HepG2 (cell line): Measurements from ENCODE around the gene SLC1A5. TPM values are rescaled to one million over a fixed set of nuclear protein-coding genes. Genes with fewer than 3 reads are reported as not detected.

Source experiments
- CC2D1A ChIP-seq: sonication (generic); formaldehyde crosslinking; IDR thresholded peaks from 2 replicates; pipeline ENCODE4 v1.8.1; 2023; ENCODE audit warnings: mild to moderate bottlenecking, missing genetic modification reagents
- CERS6 ChIP-seq: sonication (generic); formaldehyde crosslinking; IDR thresholded peaks from 2 replicates; pipeline ENCODE4 v1.5.0; 2020; ENCODE audit warnings: missing genetic modification reagents
- EP300 ChIP-seq, 3 experiments: sonication (generic) in 1 of 3; formaldehyde crosslinking in 1 of 3; IDR thresholded peaks; 2 replicates each; pipeline versions ENCODE4 v1.5.1 to v1.6.1; 2011 to 2020; ENCODE audit warnings: low read depth in 2 of 3, low read length in 2 of 3, borderline replicate concordance in 1 of 3, improper control_type of control experiment in 1 of 3, mild to moderate bottlenecking in 1 of 3, missing genetic modification reagents in 1 of 3, moderate library complexity in 1 of 3
- ETV6 ChIP-seq: sonication (generic); formaldehyde crosslinking; conservative IDR thresholded peaks from 2 replicates; pipeline ENCODE4 v1.4.0; 2020; ENCODE audit warnings: missing genetic modification reagents
- FOSL2 ChIP-seq: sonication (generic); formaldehyde crosslinking; IDR thresholded peaks from 2 replicates; pipeline ENCODE4 v1.4.0; 2020; ENCODE audit warnings: missing genetic modification reagents
- GABPB1 ChIP-seq: IDR thresholded peaks from 2 replicates; pipeline ENCODE4 v1.6.1; 2016; ENCODE audit warnings: mild to moderate bottlenecking, missing genetic modification reagents, moderate library complexity, missing compliant biosample characterization
- HNF1B ChIP-seq: sonication (generic); formaldehyde crosslinking; IDR thresholded peaks from 2 replicates; pipeline ENCODE4 v1.5.1; 2020; ENCODE audit warnings: mild to moderate bottlenecking, moderate library complexity, missing genetic modification reagents
- HNRNPL ChIP-seq: fragments of 200-400 bp; formaldehyde crosslinking; IDR thresholded peaks from 2 replicates; pipeline ENCODE4 v1.6.1; 2017; ENCODE audit warnings: mild to moderate bottlenecking, low read depth, low read length
- KLF16 ChIP-seq, 2 experiments: sonication (generic) in 1 of 2; formaldehyde crosslinking in 1 of 2; IDR thresholded peaks; 2 replicates each; pipeline versions ENCODE4 v1.6.1 to v1.8.0; 2016 to 2023; ENCODE audit warnings: missing genetic modification reagents in 2 of 2, missing compliant biosample characterization in 1 of 2
- PHF21A ChIP-seq: sonication (generic); formaldehyde crosslinking; IDR thresholded peaks from 2 replicates; pipeline ENCODE4 v1.5.0; 2020; ENCODE audit warnings: mild to moderate bottlenecking, missing genetic modification reagents
- PTBP1 ChIP-seq: fragments of 200-400 bp; formaldehyde crosslinking; IDR thresholded peaks from 2 replicates; pipeline ENCODE4 v1.6.1; 2018; ENCODE audit warnings: low read length, low read depth; ENCODE audit not compliant: poor library complexity, severe bottlenecking
- RARA ChIP-seq: IDR thresholded peaks from 2 replicates; pipeline ENCODE4 v1.6.1; 2016; ENCODE audit warnings: missing genetic modification reagents, missing compliant biosample characterization
- SALL1 ChIP-seq: sonication (generic); formaldehyde crosslinking; IDR thresholded peaks from 2 replicates; pipeline ENCODE4 v1.8.0; 2022; ENCODE audit warnings: mild to moderate bottlenecking, missing genetic modification reagents
- SPEN ChIP-seq: sonication (generic); formaldehyde crosslinking; IDR thresholded peaks from 2 replicates; pipeline ENCODE4 v1.5.1; 2020; ENCODE audit warnings: low read depth, mild to moderate bottlenecking, missing genetic modification reagents
- ZFY ChIP-seq: sonication (generic); formaldehyde crosslinking; IDR thresholded peaks from 2 replicates; pipeline ENCODE4 v1.4.0; 2020; ENCODE audit warnings: missing genetic modification reagents
- ZMAT3 ChIP-seq: sonication (generic); formaldehyde crosslinking; conservative IDR thresholded peaks from 2 replicates; pipeline ENCODE4 v1.7.0; 2021; ENCODE audit warnings: missing genetic modification reagents
- ZNF703 ChIP-seq: sonication (generic); formaldehyde crosslinking; IDR thresholded peaks from 2 replicates; pipeline ENCODE4 v1.5.1; 2020; ENCODE audit warnings: missing genetic modification reagents, mild to moderate bottlenecking, moderate library complexity, borderline replicate concordance
- ZNF891 ChIP-seq: sonication (generic); formaldehyde crosslinking; IDR thresholded peaks from 2 replicates; pipeline ENCODE4 v1.5.0; 2020; ENCODE audit warnings: mild to moderate bottlenecking, missing genetic modification reagents
- polyA plus RNA-seq, 8 experiments: library from polyadenylated mRNA; depleted of rRNA in 3 of 8; stranded (reverse) in 7 of 8; unstranded in 1 of 8; fragments of >200 nt; fragmentation: Illumina TruSeq in 4 of 8; extraction: Trizol in 4 of 8; gene quantifications; 2 replicates each; pipeline versions ENCODE4 v1.2.1 to v1.2.3, GENCODE V29; 2011 to 2016; ENCODE audit warnings: low read depth in 4 of 8, missing spikeins in 1 of 8, mixed read lengths in 1 of 8; ENCODE audit not compliant: insufficient read depth in 1 of 8
- total RNA-seq, 5 experiments: library from RNA; depleted of rRNA; stranded (reverse); fragments of >200 nt; fragmentation: Illumina TruSeq; extraction: Trizol; gene quantifications; 2 replicates each; pipeline ENCODE4 v1.2.3, GENCODE V29; 2016; ENCODE audit warnings: low read depth in 1 of 5
- TF ChIP-seq, protein P1 (sequence below): sonication (generic); formaldehyde crosslinking; IDR thresholded peaks from 2 replicates; pipeline ENCODE4 v1.4.0; 2020; ENCODE audit warnings: mild to moderate bottlenecking, missing genetic modification reagents
- TF ChIP-seq, protein P2 (sequence below): sonication (generic); formaldehyde crosslinking; IDR thresholded peaks from 2 replicates; pipeline ENCODE4 v1.4.0; 2020; ENCODE audit warnings: mild to moderate bottlenecking, missing genetic modification reagents

Gene SLC1A5
- total and polyA plus RNA-seq, 2 of the 13 experiments (the other 11 are each of a cell fraction or from before 2014, with no cell fraction given), result 120 to 159 TPM

DNA sequence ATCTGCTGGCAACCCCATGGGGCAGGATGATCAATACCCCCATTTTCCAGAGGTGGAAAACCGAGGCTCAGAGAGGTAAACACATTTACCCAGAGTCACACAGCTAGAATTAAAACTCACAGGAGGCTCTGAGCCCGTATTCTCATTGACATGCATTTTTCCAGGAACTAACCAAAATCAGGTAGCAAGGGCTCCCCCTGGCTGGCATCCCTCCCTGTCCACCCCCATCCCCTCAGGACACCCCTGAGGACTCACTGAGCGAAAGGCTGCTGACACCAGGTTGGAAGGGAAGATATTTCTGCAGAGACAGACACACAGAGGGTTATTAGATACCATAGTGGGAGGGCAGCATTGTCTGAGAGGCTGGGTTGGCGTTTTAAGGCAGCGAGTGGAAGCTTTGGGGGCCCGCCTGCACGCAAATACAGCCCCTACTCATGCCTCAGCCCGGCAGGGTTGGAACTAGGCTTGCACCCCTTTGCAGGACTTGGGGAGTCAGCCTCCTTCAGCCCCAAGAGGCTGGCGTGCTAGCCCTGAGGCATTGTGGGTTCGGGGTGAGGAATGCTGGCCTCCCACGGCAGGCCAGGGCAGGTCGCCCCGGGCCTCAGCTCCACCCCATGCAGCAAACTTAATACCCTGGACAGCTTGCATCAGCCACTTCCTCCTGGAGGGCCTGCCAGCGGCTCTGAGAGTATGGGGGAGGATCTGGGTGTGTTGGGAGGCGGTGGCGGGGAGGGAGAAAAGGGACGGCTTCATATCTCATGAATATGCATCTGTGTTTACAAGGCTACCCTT lies 3.9 kb downstream of the SLC1A5 start (continued):
- TF ChIP-seq ZMAT3, result peak; percentile 55; the same call in 1 of the 2 replicates
- TF ChIP-seq, protein P1, sequence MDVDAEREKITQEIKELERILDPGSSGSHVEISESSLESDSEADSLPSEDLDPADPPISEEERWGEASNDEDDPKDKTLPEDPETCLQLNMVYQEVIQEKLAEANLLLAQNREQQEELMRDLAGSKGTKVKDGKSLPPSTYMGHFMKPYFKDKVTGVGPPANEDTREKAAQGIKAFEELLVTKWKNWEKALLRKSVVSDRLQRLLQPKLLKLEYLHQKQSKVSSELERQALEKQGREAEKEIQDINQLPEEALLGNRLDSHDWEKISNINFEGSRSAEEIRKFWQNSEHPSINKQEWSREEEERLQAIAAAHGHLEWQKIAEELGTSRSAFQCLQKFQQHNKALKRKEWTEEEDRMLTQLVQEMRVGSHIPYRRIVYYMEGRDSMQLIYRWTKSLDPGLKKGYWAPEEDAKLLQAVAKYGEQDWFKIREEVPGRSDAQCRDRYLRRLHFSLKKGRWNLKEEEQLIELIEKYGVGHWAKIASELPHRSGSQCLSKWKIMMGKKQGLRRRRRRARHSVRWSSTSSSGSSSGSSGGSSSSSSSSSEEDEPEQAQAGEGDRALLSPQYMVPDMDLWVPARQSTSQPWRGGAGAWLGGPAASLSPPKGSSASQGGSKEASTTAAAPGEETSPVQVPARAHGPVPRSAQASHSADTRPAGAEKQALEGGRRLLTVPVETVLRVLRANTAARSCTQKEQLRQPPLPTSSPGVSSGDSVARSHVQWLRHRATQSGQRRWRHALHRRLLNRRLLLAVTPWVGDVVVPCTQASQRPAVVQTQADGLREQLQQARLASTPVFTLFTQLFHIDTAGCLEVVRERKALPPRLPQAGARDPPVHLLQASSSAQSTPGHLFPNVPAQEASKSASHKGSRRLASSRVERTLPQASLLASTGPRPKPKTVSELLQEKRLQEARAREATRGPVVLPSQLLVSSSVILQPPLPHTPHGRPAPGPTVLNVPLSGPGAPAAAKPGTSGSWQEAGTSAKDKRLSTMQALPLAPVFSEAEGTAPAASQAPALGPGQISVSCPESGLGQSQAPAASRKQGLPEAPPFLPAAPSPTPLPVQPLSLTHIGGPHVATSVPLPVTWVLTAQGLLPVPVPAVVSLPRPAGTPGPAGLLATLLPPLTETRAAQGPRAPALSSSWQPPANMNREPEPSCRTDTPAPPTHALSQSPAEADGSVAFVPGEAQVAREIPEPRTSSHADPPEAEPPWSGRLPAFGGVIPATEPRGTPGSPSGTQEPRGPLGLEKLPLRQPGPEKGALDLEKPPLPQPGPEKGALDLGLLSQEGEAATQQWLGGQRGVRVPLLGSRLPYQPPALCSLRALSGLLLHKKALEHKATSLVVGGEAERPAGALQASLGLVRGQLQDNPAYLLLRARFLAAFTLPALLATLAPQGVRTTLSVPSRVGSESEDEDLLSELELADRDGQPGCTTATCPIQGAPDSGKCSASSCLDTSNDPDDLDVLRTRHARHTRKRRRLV (CRISPR knock-in tag), result 0 out of 2 replicates have a peak, but pooled peaks have one; percentile 30
- TF ChIP-seq EP300 (IDR thresholded peaks at IDR 0.05; ENCODE audit: low read depth in 2 of 2, low read length in 2 of 2), result peak in 1 of 2 experiments; percentile 33; a peak in 1 of 4 replicates
- TF ChIP-seq EP300 (CRISPR knock-in tag; IDR thresholded peaks at IDR 0.05; ENCODE audit: borderline replicate concordance), result peak; percentile 37; the same call in 1 of the 2 replicates
- 0 out of 2 replicates have a peak, but pooled peaks have one; percentile 27 for TF ChIP-seq RARA (CRISPR knock-in tag)
- TF ChIP-seq, protein P2, sequence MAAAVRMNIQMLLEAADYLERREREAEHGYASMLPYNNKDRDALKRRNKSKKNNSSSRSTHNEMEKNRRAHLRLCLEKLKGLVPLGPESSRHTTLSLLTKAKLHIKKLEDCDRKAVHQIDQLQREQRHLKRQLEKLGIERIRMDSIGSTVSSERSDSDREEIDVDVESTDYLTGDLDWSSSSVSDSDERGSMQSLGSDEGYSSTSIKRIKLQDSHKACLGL, result 0 out of 2 replicates have a peak, but pooled peaks have one; percentile 55
- peak; percentile 64; the same call in 1 of the 2 replicates for TF ChIP-seq HNRNPL
- TF ChIP-seq CERS6 (CRISPR knock-in tag), result no peak
- TF ChIP-seq PHF21A (CRISPR knock-in tag), result no peak
- peak; percentile 76 for TF ChIP-seq ZFY (CRISPR knock-in tag)
- TF ChIP-seq HNF1B, result peak; percentile 59; the same call in 1 of the 2 replicates
- TF ChIP-seq GABPB1 (CRISPR knock-in tag), result peak; percentile 81
- no peak for TF ChIP-seq PTBP1
- peak; percentile 60 for TF ChIP-seq FOSL2 (CRISPR knock-in tag)
- TF ChIP-seq ZNF703 (CRISPR knock-in tag), result no peak
- TF ChIP-seq CC2D1A (CRISPR knock-in tag), result no peak
- TF ChIP-seq KLF16 (CRISPR knock-in tag; IDR thresholded peaks at IDR 0.05), result peak in 1 of 2 experiments; percentile 84; a peak in 2 of 4 replicates
- TF ChIP-seq SPEN, result no peak
- TF ChIP-seq SALL1 (CRISPR knock-in tag), result peak; percentile 70; the same call in 1 of the 2 replicates
- TF ChIP-seq ZNF891 (CRISPR knock-in tag), result peak; percentile 76
- 0 out of 2 replicates have a peak, but pooled peaks have one; percentile 51 for TF ChIP-seq ETV6 (CRISPR knock-in tag)
